Measurements from ENCODE around the gene TMEM250. TPM values are rescaled to one million over a fixed set of nuclear protein-coding genes. Genes with fewer than 3 reads are reported as not detected.
A peak's percentile ranks its signal among the peaks of the same experiment; 100 is the strongest.
"Not testable (repeated sequence)": the region's sequence is repeated elsewhere in the genome, so short reads cannot be mapped to it uniquely, and the experiment has no call there.

Gene TMEM250
- 27.2 TPM for polyA plus RNA-seq (ENCODE audit: insufficient read length)

- peak; percentile 99 for DNase-seq
These were observed at the start of gene TMEM250 for GRCh38 chr9:136118320-136119060. TSS of gene TMEM250 (minus strand) at chr9:136118875. CDS start at chr9:136116900, 1,975 bp downstream.

- DNase-seq: no peak
These were observed 44.7 kb upstream of the TMEM250 start for GRCh38 chr9:136163248-136163850.

- DNase-seq: no peak
These were observed 42.4 kb upstream of the TMEM250 start for GRCh38 chr9:136160995-136161610.

GRCh38 chr9:136160381-136160841 lies 41.7 kb upstream of the TMEM250 start:
- DNase-seq: no peak

GRCh38 chr9:136159851-136160250 lies 41.2 kb upstream of the TMEM250 start:
- DNase-seq: no peak

GRCh38 chr9:136157477-136158265 lies 39.0 kb upstream of the TMEM250 start:
- no peak for DNase-seq

- no peak for DNase-seq
These were observed 37.8 kb upstream of the TMEM250 start for GRCh38 chr9:136156209-136157120.

- DNase-seq: no peak
These were observed 36.9 kb upstream of the TMEM250 start for GRCh38 chr9:136155576-136155975.

- DNase-seq: no peak
These were observed 36.3 kb upstream of the TMEM250 start for GRCh38 chr9:136154943-136155342.

- no peak for DNase-seq
These were observed 34.8 kb upstream of the TMEM250 start for GRCh38 chr9:136153381-136154065.

GRCh38 chr9:136152931-136153330 lies 34.3 kb upstream of the TMEM250 start:
- DNase-seq: no peak

- no peak for DNase-seq
These were observed 33.8 kb upstream of the TMEM250 start for GRCh38 chr9:136152543-136152866.

GRCh38 chr9:136151848-136152542 lies 33.3 kb upstream of the TMEM250 start:
- no peak for DNase-seq

GRCh38 chr9:136151214-136151804 lies 32.6 kb upstream of the TMEM250 start:
- no peak for DNase-seq

- not testable (repeated sequence) for DNase-seq
These were observed 32.1 kb upstream of the TMEM250 start for GRCh38 chr9:136150664-136151213.

GRCh38 chr9:136149853-136150252 lies 31.2 kb upstream of the TMEM250 start:
- DNase-seq: no peak

GRCh38 chr9:136149337-136149736 lies 30.7 kb upstream of the TMEM250 start:
- no peak for DNase-seq

- DNase-seq: no peak
These were observed 30.1 kb upstream of the TMEM250 start for GRCh38 chr9:136148766-136149165.

GRCh38 chr9:136147890-136148714 lies 29.4 kb upstream of the TMEM250 start:
- no peak for DNase-seq
